OCI-LY7 (cell line): ENCODE results near the gene TYROBP.

Experiments
- CTCF ChIP-seq: fragments of 200-600 bp; sonication (generic); conservative IDR thresholded peaks from 2 replicates; pipeline ENCODE4 v1.5.1; 2014; ENCODE audit warnings: mild to moderate bottlenecking, antibody characterized with exemption, low read length, moderate library complexity, mixed read lengths
- EZH2phosphoT487 ChIP-seq: fragments of 200-600 bp; sonication (generic); IDR thresholded peaks from 2 replicates; pipeline ENCODE4 v1.6.1; 2018; ENCODE audit warnings: low read depth, borderline replicate concordance, mild to moderate bottlenecking, mixed run types, antibody characterized with exemption, low read length, moderate library complexity, mixed read lengths

DNA sequence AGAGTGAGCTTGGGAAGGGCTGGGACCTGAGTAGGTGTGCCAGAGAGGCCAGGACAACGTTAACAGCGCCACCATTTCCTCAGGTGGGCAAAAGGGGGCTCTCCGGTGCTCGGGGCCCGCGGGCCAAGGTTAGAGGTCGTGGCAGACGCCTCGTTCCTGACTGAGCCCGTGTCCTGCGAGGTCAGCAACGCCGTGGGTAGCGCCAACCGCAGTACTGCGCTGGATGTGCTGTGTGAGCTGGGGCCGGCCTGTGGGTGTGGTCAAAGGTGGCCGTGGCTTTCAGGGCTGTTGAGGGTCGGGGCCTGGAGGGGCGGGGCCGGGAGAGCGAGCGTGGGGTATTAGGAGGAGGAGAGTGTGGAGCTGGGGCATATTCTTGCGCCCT lies 47.7 kb downstream of the TYROBP start:
- TF ChIP-seq CTCF = no peak
- TF ChIP-seq EZH2phosphoT487 = no peak
